GM12874 (cell line): ENCODE measurements around the gene CYP39A1.

Experiments
- TF ChIP-seq, protein P1 (sequence below): IDR thresholded peaks from 2 replicates; pipeline ENCODE4 v1.5.1; 2011; ENCODE audit warnings: low read depth, mild to moderate bottlenecking, control low read depth, low read length, moderate library complexity; ENCODE audit not compliant: insufficient read depth

Gene CYP39A1

DNA sequence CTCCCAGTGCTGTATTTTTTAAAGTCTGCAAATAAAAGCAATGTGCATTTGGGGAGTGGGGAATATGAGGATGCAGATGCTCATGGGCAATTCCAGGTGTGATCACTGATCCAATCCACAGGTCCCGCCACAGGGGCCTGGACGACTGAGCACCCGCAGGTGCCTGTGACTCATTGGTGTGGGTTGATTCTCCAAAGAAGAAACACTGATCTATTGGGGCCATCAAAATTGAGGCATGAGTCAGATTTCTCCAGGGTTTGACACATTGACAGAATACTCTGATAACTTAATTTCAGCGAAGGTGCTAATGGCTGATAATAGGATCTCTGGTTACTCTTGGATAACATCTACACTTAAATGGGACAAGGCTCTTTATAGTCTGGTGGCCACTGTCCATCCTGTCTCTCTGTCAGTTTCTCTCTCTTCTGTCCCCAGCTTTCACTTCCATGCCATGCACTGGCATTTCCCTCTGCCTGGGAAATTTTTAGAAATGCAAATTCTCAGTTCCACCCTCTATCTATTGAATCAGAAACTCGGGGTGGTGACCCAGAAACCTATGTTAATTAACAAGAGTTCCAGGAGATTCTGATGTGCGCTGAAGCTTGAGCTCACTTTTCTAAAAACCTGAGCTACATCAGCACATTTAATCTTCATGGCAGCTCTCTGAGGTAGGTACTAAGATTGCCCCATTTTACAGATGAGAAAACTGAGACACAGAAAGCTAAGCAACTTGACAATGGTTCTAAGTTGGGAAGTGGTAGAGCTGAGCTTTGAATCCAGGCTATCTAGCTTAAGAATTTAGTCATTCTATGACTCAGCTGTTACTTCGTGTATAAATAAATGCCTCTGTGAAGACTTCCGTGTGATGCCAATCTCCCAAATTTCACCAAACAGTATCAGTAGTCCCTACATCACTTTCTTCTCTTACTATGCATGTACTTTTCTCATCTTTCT is 151.2 kb downstream of the CYP39A1 start:
- TF ChIP-seq, protein P1, sequence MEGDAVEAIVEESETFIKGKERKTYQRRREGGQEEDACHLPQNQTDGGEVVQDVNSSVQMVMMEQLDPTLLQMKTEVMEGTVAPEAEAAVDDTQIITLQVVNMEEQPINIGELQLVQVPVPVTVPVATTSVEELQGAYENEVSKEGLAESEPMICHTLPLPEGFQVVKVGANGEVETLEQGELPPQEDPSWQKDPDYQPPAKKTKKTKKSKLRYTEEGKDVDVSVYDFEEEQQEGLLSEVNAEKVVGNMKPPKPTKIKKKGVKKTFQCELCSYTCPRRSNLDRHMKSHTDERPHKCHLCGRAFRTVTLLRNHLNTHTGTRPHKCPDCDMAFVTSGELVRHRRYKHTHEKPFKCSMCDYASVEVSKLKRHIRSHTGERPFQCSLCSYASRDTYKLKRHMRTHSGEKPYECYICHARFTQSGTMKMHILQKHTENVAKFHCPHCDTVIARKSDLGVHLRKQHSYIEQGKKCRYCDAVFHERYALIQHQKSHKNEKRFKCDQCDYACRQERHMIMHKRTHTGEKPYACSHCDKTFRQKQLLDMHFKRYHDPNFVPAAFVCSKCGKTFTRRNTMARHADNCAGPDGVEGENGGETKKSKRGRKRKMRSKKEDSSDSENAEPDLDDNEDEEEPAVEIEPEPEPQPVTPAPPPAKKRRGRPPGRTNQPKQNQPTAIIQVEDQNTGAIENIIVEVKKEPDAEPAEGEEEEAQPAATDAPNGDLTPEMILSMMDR = no peak

DNA sequence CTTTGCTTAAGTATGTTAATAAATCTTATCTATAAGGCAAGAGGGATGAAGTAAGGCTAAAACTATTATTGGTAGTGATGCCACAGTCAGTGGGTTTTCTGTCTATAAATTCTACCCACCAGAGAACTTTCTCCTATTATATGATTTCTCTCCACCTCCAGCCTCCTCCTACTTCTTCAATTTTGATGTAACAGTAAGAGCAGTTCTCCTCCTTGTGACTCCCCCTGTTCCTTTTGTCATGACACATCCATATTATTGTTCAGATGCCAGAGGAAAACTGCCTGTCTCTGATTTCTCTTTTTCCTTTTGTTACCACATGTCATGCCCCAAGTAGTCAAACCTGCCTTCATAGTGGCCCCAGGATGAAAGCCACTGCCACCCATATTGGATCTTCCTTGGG is 152.2 kb downstream of the CYP39A1 start:
- TF ChIP-seq, protein P1 = no peak
